LNCAP (cell line): ENCODE results near the gene GTF2F2.

Experiments used
- CTCF ChIP-seq: fragments of 450-650 bp; IDR thresholded peaks from 2 replicates; pipeline ENCODE4 v1.5.1; 2017; ENCODE audit warnings: mild to moderate bottlenecking

GTF2F2 gene

GRCh38 chr13:45092663-45093062, 27.6 kb upstream of the GTF2F2 start:
- TF ChIP-seq CTCF = no peak

- TF ChIP-seq CTCF = no peak
Observed at GRCh38 chr13:45100573-45101262, 19.6 kb upstream of the GTF2F2 start.

- no peak for TF ChIP-seq CTCF
Observed at GRCh38 chr13:45101327-45102018, 18.8 kb upstream of the GTF2F2 start.

GRCh38 chr13:45102136-45102507, 18.2 kb upstream of the GTF2F2 start:
- no peak for TF ChIP-seq CTCF

GRCh38 chr13:45103449-45103848, 16.9 kb upstream of the GTF2F2 start:
- TF ChIP-seq CTCF = no peak

GRCh38 chr13:45104261-45104660, 16.0 kb upstream of the GTF2F2 start:
- TF ChIP-seq CTCF = no peak

GRCh38 chr13:45105895-45106294, 14.4 kb upstream of the GTF2F2 start:
- no peak for TF ChIP-seq CTCF
